SIG-M5 treated with dmso at 0.1 percent for 504 hours (cell line): ENCODE data around the gene MCM6.
"Not testable (repeated sequence)": the region's sequence is repeated elsewhere in the genome, so short reads cannot be mapped to it uniquely, and the experiment has no call there.

Experiments used
- DNase-seq: peaks from one replicate; lab custom pipeline; 2025; ENCODE audit not compliant: unreplicated experiment; lab: John Stamatoyannopoulos, UW

MCM6 gene

GRCh38 chr2:135822855-135823254 lies 53.4 kb downstream of the MCM6 start:
- no peak for DNase-seq

DNA sequence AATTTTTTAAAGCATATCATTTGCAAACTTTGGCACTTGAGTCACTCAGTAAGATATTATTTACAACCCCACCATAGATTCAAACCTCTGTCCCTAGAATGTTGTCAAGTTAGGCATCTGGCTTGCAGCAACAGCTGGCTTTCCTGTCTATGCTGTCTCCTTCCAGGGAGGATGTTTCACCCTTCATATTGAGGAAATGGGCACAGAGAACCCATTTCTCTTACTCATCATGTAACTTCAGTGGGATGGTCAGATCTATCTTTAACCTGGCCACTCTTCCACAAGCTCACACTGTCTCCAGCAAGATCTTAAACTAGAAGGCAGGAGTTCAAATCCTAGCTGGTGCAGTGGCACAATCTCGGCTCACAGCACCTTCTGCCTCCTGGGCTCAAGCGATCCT lies 55.1 kb downstream of the MCM6 start:
- DNase-seq = no peak

DNA sequence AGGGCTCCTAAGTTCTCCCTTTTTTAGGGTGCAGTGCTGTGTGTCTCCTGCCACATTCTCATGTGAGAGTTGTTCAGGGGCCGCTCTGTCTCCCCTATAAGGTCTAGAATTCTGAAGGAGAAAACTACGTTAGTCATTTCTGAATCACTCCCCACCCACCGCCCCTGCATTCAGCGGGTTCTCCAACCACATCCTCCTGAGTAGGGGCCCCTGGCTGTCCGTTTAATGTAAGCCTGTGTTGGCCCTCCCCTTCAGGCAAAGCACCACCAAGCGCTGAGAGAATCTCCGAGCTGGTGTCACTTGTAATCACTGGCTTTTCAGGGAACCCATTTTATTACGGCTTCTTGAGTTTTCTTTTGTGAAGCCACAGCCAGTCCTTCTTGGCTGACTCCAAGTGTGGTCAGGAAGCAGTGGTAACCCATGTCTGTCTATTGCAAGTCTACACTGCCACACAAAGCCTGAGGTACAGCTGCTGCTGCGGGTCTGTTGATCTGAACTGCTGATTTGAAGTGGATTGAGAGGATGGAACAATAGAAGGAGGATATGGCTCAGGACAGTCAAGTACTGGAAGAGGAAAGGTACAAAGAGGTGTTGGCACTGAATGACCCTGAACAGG lies 56.1 kb downstream of the MCM6 start:
- DNase-seq = peak; percentile 85

DNA sequence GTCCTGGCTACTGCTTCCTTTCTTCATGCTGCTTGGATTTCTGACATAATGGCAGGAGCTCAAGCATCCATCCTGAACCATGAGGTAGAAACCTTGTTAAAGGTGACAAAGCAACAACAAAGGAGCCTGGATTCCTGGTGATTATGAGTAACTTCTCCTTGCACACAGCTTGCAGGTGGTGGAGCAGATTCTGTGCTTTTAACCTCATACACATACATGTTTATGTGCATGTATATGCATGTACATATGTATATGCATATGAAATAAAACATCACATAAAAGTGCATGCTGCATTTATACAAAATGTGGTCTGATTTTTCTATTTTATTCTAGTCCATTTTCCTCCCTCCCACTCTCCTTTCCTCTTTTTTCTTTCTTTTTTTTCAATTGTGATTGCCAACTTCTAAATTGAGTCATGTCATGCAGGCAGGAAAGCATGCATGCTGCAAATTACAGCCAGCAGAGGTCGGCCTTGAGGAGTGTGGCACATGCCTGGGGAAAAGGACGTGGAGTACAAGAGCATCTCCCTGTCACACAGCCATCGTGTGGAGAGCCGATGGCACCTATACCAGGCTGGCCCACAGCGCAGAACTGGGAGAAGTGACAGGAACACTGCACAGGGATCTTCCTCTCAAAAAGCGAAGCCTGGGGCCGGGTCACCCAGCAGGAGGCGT lies 57.2 kb downstream of the MCM6 start:
- peak; percentile 88 for DNase-seq

GRCh38 chr2:135817951-135818350 lies 58.3 kb downstream of the MCM6 start:
- DNase-seq = no peak

GRCh38 chr2:135817466-135817865 lies 58.8 kb downstream of the MCM6 start:
- no peak for DNase-seq

DNA sequence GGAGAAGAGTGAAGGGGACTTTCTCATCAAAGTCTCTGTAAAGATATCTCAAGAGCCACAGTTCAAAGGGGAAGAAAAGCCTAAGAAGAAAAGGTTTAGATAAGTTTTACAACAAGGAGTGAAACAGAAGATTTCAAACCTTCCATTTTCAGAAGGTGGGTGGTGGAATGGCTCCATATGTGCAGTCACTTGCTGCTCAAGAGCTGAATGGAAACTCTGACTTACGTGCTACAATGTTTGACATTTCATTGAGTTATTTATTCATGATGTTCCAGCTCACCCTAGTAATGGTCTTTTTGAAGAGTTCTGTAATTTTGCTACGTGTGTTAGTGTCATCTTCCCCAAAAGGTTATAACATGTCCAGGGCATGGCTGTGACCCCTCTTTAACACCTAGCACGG lies 61.0 kb downstream of the MCM6 start:
- DNase-seq = no peak

DNA sequence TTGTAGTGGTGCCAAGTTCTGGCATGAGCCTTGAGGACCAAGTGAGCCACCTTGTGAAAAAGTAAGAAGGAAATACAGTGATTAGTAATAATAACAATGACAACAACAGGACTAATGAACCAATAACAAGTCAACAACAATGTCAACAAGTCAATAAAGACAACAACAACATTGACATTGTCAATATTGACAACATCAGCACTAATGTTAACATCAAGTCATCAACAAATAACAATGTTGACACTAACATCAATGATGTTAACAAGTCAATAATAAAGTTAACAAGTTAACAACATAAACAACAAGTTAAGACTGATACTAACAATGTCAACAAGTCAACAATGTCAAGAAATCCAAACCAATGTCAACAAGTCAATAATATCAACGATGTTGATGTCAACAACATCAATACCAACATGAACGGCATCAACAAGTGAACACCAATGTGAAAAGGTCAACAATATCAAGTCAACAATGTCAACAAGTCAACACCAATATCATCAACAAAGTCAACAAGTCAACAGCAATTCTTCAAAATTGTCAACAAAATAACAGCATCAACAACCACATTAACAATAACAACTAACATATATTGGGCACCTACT lies 63.2 kb downstream of the MCM6 start:
- no peak for DNase-seq

GRCh38 chr2:135807874-135808273 lies 68.4 kb downstream of the MCM6 start:
- not testable (repeated sequence) for DNase-seq

GRCh38 chr2:135803278-135803677 lies 73.0 kb downstream of the MCM6 start:
- DNase-seq = no peak

GRCh38 chr2:135802350-135802749 lies 73.9 kb downstream of the MCM6 start:
- DNase-seq = no peak

GRCh38 chr2:135800513-135801460 lies 75.5 kb downstream of the MCM6 start:
- no peak for DNase-seq

DNA sequence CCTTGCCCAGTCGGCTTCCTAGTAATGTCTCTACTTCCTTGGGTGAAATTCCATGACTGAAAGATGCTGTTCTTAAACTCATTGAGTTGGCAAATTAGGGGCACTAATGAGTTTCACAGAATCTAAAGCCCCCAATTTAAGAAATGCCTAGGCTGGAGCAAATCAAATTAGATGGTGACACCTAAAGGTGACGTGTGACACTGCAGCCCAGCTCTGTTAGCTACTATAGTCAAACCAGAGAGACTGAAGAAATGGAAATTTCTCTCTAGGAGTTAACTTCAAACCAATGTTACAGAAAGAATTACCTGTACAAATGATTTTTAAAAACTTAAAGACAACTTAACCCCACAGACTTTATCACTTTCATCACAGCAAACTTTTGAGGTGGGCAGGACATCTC lies 76.5 kb downstream of the MCM6 start:
- no peak for DNase-seq

DNA sequence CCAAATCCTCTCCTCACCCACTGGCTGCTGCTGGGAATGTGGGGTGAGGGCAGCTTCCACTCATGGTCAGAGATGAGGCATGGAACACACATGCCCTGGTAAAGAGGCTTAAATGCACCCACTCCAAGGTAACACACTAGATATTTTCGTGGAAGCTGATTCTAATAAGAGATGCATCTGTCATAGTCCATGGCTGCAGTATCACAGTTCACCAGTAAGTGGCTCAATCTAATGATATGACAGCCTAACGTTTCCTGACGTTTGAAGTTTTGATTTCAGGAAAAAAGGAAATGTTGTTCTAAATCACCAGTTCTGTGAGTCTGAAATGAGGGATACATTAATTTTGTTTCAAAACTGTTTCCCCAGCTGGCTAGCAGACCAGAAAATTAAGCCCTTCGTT lies 77.5 kb downstream of the MCM6 start:
- no peak for DNase-seq

GRCh38 chr2:135798275-135798705 lies 78.0 kb downstream of the MCM6 start:
- no peak for DNase-seq

GRCh38 chr2:135797497-135798274 lies 78.6 kb downstream of the MCM6 start:
- DNase-seq = peak; percentile 87

DNA sequence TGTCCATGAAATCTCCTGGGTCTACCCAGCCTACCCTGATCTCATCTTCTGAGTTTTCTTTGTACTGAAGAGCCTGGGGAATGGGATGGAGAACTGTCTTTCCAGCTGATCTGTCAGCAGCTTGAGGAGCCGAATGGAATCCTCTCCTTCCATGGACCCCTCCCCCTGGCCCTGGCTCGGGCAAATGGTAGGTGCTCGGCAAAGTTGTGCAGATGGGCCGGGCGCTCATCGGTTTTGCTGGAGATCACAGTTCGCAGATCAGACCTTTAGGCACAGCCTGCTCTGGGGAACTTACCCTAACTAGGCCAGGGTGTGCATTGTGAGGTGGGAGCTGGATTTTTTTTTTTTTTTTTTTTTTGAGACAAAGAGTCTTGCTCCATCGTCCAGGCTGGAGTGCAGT lies 79.6 kb downstream of the MCM6 start:
- no peak for DNase-seq

DNA sequence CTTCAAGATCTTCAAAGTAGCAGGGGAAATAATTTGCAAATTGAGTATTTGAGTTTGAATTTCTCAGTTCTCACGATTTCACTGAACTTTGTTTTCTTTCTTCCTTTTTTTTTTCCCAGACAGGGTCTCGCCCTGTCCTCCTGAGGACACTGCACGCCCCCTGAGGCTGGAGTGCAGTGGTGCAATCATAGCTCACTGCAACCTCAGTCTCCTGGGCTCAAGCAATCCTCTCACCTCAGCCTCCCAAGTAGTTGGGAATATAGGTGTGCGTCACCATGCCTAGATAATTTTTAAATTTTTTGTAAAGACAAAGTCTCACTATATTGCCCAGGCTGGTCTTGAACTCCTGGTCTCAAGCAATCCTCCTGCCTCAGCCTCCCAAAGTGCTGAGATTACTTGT lies 80.6 kb downstream of the MCM6 start:
- peak; percentile 32 for DNase-seq

DNA sequence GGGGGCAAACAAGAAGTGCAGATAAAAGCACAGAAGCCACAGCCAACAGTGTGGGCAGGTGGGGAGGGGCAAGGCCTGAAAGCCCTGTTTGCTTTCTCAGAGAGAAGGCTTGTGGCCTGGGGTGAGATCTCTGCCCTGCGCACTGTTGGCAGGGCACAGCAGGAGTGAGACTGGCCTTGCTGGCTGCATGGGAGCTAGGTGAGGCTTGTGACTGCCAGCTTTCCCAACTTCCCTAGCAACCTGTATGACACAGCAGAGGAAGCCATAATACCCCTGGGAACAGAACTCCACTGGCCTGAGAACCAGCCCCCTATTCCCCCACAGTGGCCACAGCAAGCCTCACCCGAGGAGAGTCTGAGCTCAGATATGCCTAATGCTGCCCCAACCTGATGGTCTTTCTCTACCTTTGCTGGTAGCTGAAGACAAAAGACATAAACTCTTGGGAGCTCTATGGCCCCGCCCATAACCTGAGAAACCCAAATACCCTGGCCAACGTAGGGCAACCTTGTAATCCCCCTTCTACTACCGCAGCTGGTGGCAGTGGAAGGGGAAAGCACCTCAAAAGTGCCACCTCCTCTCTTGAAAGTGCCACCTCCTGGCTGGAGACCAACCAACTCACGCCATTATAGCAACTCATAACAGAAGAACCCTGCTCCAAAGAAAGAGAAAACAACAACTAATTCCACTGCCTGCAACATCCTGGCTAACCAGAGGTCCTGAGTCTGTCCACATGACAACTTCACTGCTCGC lies 83.7 kb downstream of the MCM6 start:
- no peak for DNase-seq
